DND-41 (cell line): ENCODE results near the gene CRAMP1.

Source experiments
- ATAC-seq: fragments of 200-7000 bp; cut with Tn5 transposase; 3 replicates; pipeline ENCODE4 v1.9.1; 2021; ENCODE audit warnings: low read depth; ENCODE audit not compliant: insufficient read depth
- DNase-seq: peaks from one replicate; pipeline ENCODE4 v3.0.0-alpha.2; 2020
- H2AFZ ChIP-seq: 2 replicates; pipeline ENCODE4 v1.6.0; 2012; ENCODE audit warnings: low read depth, low read length
- H3K27ac ChIP-seq: 2 replicates; pipeline ENCODE4 v1.5.1; 2012; ENCODE audit warnings: low read length, inconsistent platforms
- H3K27me3 ChIP-seq: fragments of 200-600 bp; sonication (generic); 2 replicates; pipeline ENCODE4 v1.6.0; 2012; ENCODE audit warnings: low read length, mild to moderate bottlenecking, inconsistent platforms; ENCODE audit not compliant: insufficient read depth, poor library complexity
- H3K36me3 ChIP-seq: 2 replicates; pipeline ENCODE4 v1.5.1; 2012; ENCODE audit warnings: low read length, inconsistent platforms; ENCODE audit not compliant: insufficient read depth
- H3K4me1 ChIP-seq: 2 replicates; pipeline ENCODE4 v1.5.1; 2012; ENCODE audit warnings: mild to moderate bottlenecking, low read length; ENCODE audit not compliant: insufficient read depth
- H3K4me2 ChIP-seq: 2 replicates; pipeline ENCODE4 v1.6.0; 2012; ENCODE audit warnings: mild to moderate bottlenecking, moderate library complexity, low read length, inconsistent platforms; ENCODE audit not compliant: insufficient read depth
- H3K4me3 ChIP-seq, 2 experiments: fragments of 200-600 bp in 1 of 2; shearing (Covaris generic) in 1 of 2; 2 replicates each; pipeline ENCODE4 v1.5.1; 2012 to 2016; ENCODE audit warnings: inconsistent platforms in 2 of 2, low read length in 2 of 2, mild to moderate bottlenecking in 2 of 2, low read depth in 1 of 2, moderate library complexity in 1 of 2
- H3K79me2 ChIP-seq: 2 replicates; pipeline ENCODE4 v1.6.0; 2012; ENCODE audit warnings: low read length, inconsistent platforms; ENCODE audit not compliant: insufficient read depth
- H3K9ac ChIP-seq: 2 replicates; pipeline ENCODE4 v1.6.0; 2012; ENCODE audit warnings: low read depth, mild to moderate bottlenecking, inconsistent platforms, low read length, moderate library complexity
- H3K9me3 ChIP-seq: 2 replicates; pipeline ENCODE4 v1.5.1; 2012; ENCODE audit warnings: low read length, moderate library complexity, mild to moderate bottlenecking, inconsistent platforms; ENCODE audit not compliant: insufficient read depth, severe bottlenecking
- H4K20me1 ChIP-seq: 2 replicates; pipeline ENCODE4 v1.6.0; 2012; ENCODE audit warnings: low read length; ENCODE audit not compliant: insufficient read depth
- CTCF ChIP-seq: IDR thresholded peaks from 2 replicates; pipeline ENCODE4 v1.5.1; 2012; ENCODE audit warnings: borderline replicate concordance, low read length, moderate library complexity, mild to moderate bottlenecking; ENCODE audit not compliant: poor library complexity, severe bottlenecking; ENCODE audit errors: extremely low read depth
- EZH2 ChIP-seq: IDR thresholded peaks from 3 replicates; pipeline ENCODE4 v1.6.1; 2012; ENCODE audit warnings: borderline replicate concordance, low read depth, mild to moderate bottlenecking, moderate library complexity, low read length, inconsistent platforms; ENCODE audit not compliant: severe bottlenecking

The CRAMP1 gene

GRCh38 chr16:1681032-1681431, 68.9 kb downstream of the CRAMP1 start:
- DNase-seq (no peak), ATAC-seq (no peak)
- no peak overlapping the region for H3K4me3 ChIP-seq
- H3K79me2 ChIP-seq = peaks cover 78% of the 10 kb centered on the region
- H3K4me2 ChIP-seq = peak overlapping the region; percentile 5; the same call in 1 of the 2 replicates
- H3K36me3 ChIP-seq = peaks cover 47% of the 10 kb centered on the region
- no peak overlapping the region for H2AFZ ChIP-seq
- H4K20me1 ChIP-seq = peaks cover 52% of the 10 kb centered on the region
- TF ChIP-seq CTCF (no peak), EZH2 (no peak)
- H3K4me1 ChIP-seq = peaks cover 31% of the 10 kb centered on the region
- no peak overlapping the region for H3K9ac ChIP-seq
- H3K9me3 ChIP-seq = no peaks in the 10 kb centered on the region
- no peaks in the 10 kb centered on the region for H3K27me3 ChIP-seq
- H3K27ac ChIP-seq = no peak overlapping the region

- Histone ChIP-seq H3K36me3 (peaks cover 92% of the 10 kb centered on the region), H3K4me2 (no peak overlapping the region), H2AFZ (no peak overlapping the region), H3K27me3 (no peaks in the 10 kb centered on the region), H3K4me1 (no peaks in the 10 kb centered on the region), H3K4me3 (no peak overlapping the region), H3K79me2 (peaks cover 97% of the 10 kb centered on the region), H3K9ac (no peak overlapping the region), H3K9me3 (no peaks in the 10 kb centered on the region), H3K27ac (no peak overlapping the region), H4K20me1 (peaks cover 71% of the 10 kb centered on the region)
- TF ChIP-seq EZH2 (no peak), CTCF (no peak)
- DNase-seq (no peak), ATAC-seq (no peak)
These were observed 75.5 kb downstream of the CRAMP1 start for GRCh38 chr16:1687427-1688316.

GRCh38 chr16:1688807-1689560, 76.8 kb downstream of the CRAMP1 start:
- no peak overlapping the region for H3K9ac ChIP-seq
- no peak for TF ChIP-seq EZH2
- no peak for TF ChIP-seq CTCF
- no peak for DNase-seq
- H3K9me3 ChIP-seq = no peaks in the 10 kb centered on the region
- H4K20me1 ChIP-seq = peaks cover 60% of the 10 kb centered on the region
- no peak overlapping the region for H3K27ac ChIP-seq
- H3K4me1 ChIP-seq = no peaks in the 10 kb centered on the region
- ATAC-seq = no peak
- no peaks in the 10 kb centered on the region for H3K27me3 ChIP-seq
- H3K4me2 ChIP-seq = no peak overlapping the region
- no peak overlapping the region for H2AFZ ChIP-seq
- no peak overlapping the region for H3K4me3 ChIP-seq
- H3K36me3 ChIP-seq = peaks cover 98% of the 10 kb centered on the region
- peaks cover 98% of the 10 kb centered on the region for H3K79me2 ChIP-seq
